K562 (cell line): Measurements from ENCODE around the gene TMEM132E. TPM values are rescaled to one million over a fixed set of nuclear protein-coding genes. Genes with fewer than 3 reads are reported as not detected.

ENCODE experiments used
- ATAC-seq: fragments of 200-7000 bp; cut with Tn5 transposase; 3 replicates; pipeline ENCODE4 v1.9.1; 2020; ENCODE audit warnings: moderate library complexity
- BruUV-seq: library from RNA; stranded (reverse); fragments of 400-500 nt; replicated peaks from 2 replicates; lab custom pipeline; 2021; lab: Mats Ljungman, UMichigan
- CTCF ChIA-PET: fragments of 300-600 bp; formaldehyde crosslinking; extraction: SDS; loops from one replicate; lab custom pipeline; 2021; ENCODE audit warnings: low intra/inter-chr PET ratio; lab: Yijun Ruan, JAX
- POLR2A ChIA-PET: fragments of 300-600, 350-650 bp; sonication (Branson Sonifier 250); formaldehyde crosslinking; extraction: SDS; loops from one replicate; lab custom pipeline; 2021; ENCODE audit warnings: antibody characterized with exemption, inconsistent platforms; lab: Yijun Ruan, JAX
- DNase-seq, 4 experiments: peaks; one replicate each; pipeline versions ENCODE4 v3.0.0 to v3.0.0-alpha.2; 2011 to 2018; ENCODE audit warnings: low spot score in 3 of 4, mixed read lengths in 3 of 4; ENCODE audit errors: extremely low read depth in 1 of 4
- FAIRE-seq: peaks from 2 replicates; lab custom pipeline; 2011; peaks lifted over from hg19 to GRCh38; lab: Jason Lieb, UNC
- H2AFZ ChIP-seq: 2 replicates; pipeline ENCODE4 v1.6.0; 2011; ENCODE audit warnings: low read depth, low read length, control low read depth, inconsistent platforms
- H3K27ac ChIP-seq: fragments of 200-600 bp; 3 replicates; pipeline ENCODE4 v1.8.0; 2011; ENCODE audit warnings: low read depth, mild to moderate bottlenecking, control low read depth, inconsistent platforms, low read length, moderate library complexity, mixed read lengths; ENCODE audit errors: extremely low read depth
- H3K27me3 ChIP-seq, 2 experiments: fragments of 300-600 bp in 1 of 2; 2 replicates in 1 of 2; 3 replicates in 1 of 2; pipeline versions ENCODE4 v1.6.0 to v1.8.0; 2011; ENCODE audit warnings: inconsistent platforms in 2 of 2, low read length in 2 of 2, mild to moderate bottlenecking in 1 of 2, mixed read lengths in 1 of 2, moderate library complexity in 1 of 2; ENCODE audit not compliant: control insufficient read depth in 2 of 2, insufficient read depth in 2 of 2
- H3K36me3 ChIP-seq: fragments of 300-600 bp; 3 replicates; pipeline ENCODE4 v1.8.0; 2011; ENCODE audit warnings: mild to moderate bottlenecking, low read length, inconsistent platforms; ENCODE audit not compliant: control insufficient read depth, insufficient read depth
- H3K4me1 ChIP-seq, 2 experiments: fragments of 200-600 bp in 1 of 2; replicated peaks in 1 of 2; 2 replicates in 1 of 2; 3 replicates in 1 of 2; pipeline versions ENCODE4 v1.5.1 to v1.8.0; 2011; ENCODE audit warnings: inconsistent platforms in 2 of 2, low read length in 2 of 2, mild to moderate bottlenecking in 1 of 2, mixed read lengths in 1 of 2, moderate library complexity in 1 of 2; ENCODE audit not compliant: control insufficient read depth in 2 of 2, insufficient read depth in 2 of 2
- H3K4me2 ChIP-seq: 2 replicates; pipeline ENCODE4 v1.6.1; 2011; ENCODE audit warnings: low read length, control low read depth, inconsistent platforms, mixed read lengths; ENCODE audit not compliant: insufficient read depth
- H3K4me3 ChIP-seq: fragments of 200-600 bp; sonication (generic), shearing (Covaris generic); 2 replicates; pipeline ENCODE4 v1.5.1; 2016; ENCODE audit warnings: control low read depth, inconsistent platforms
- H3K79me2 ChIP-seq: fragments of 200-600 bp; 3 replicates; pipeline ENCODE4 v1.8.0; 2011; ENCODE audit warnings: low read length, inconsistent platforms; ENCODE audit not compliant: control insufficient read depth, insufficient read depth
- H3K9ac ChIP-seq, 2 experiments: 2 replicates each; pipeline versions ENCODE4 v1.6.0 to v1.6.1; 2011; ENCODE audit warnings: low read depth in 2 of 2, low read length in 2 of 2, control low read depth in 1 of 2, inconsistent platforms in 1 of 2, mild to moderate bottlenecking in 1 of 2, mixed read lengths in 1 of 2; ENCODE audit not compliant: insufficient read depth in 1 of 2
- H3K9me1 ChIP-seq: one replicate; pipeline ENCODE4 v1.6.0; 2011; ENCODE audit warnings: inconsistent platforms, mild to moderate bottlenecking, low read length, moderate library complexity; ENCODE audit not compliant: control insufficient read depth, insufficient read depth
- H3K9me3 ChIP-seq: replicated peaks from 2 replicates; pipeline ENCODE4 v1.5.1; 2011; ENCODE audit warnings: low read depth, low read length, inconsistent platforms; ENCODE audit not compliant: control insufficient read depth, insufficient read depth
- H4K20me1 ChIP-seq: replicated peaks from 2 replicates; pipeline ENCODE4 v1.6.1; 2011; ENCODE audit warnings: low read length, inconsistent platforms, mixed read lengths; ENCODE audit not compliant: control insufficient read depth, insufficient read depth
- BCOR ChIP-seq: fragments of 450-650 bp; IDR thresholded peaks from 2 replicates; pipeline ENCODE4 v1.6.1; 2016
- EGR1 ChIP-seq: fragments of 450-650 bp; conservative IDR thresholded peaks from 2 replicates; pipeline ENCODE4 v1.6.1; 2017; ENCODE audit warnings: mild to moderate bottlenecking
- ETS1 ChIP-seq: conservative IDR thresholded peaks from 2 replicates; pipeline ENCODE4 v1.6.1; 2011; ENCODE audit warnings: low read depth, mild to moderate bottlenecking, low read length; ENCODE audit not compliant: control insufficient read depth
- FOXA3 ChIP-seq, 2 experiments: fragments of 450-650 bp in 1 of 2; sonication (generic) in 1 of 2; formaldehyde crosslinking; IDR thresholded peaks in 1 of 2; conservative IDR thresholded peaks in 1 of 2; 2 replicates each; pipeline versions ENCODE4 v1.4.0 to v1.8.0; 2020 to 2022; ENCODE audit warnings: mild to moderate bottlenecking in 2 of 2, missing genetic modification reagents in 1 of 2
- KDM1A ChIP-seq, 2 experiments: fragments of 450-650 bp; IDR thresholded peaks; 2 replicates each; pipeline ENCODE4 v1.6.1; 2016; ENCODE audit warnings: mild to moderate bottlenecking in 2 of 2
- MAFK ChIP-seq: IDR thresholded peaks from 2 replicates; pipeline ENCODE4 v1.6.1; 2011; ENCODE audit warnings: low read length, improper control_type of control experiment
- NCOA2 ChIP-seq, 2 experiments: fragments of 450-650 bp; IDR thresholded peaks; 2 replicates each; pipeline ENCODE4 v1.6.1; 2018; ENCODE audit warnings: mild to moderate bottlenecking in 2 of 2, moderate library complexity in 1 of 2; ENCODE audit not compliant: partially characterized antibody in 2 of 2
- NCOR1 ChIP-seq: fragments of 450-650 bp; IDR thresholded peaks from 2 replicates; pipeline ENCODE4 v1.6.1; 2016; ENCODE audit warnings: mild to moderate bottlenecking, moderate library complexity
- NFE2 ChIP-seq: IDR thresholded peaks from 2 replicates; pipeline ENCODE4 v1.6.1; 2014; ENCODE audit warnings: antibody characterized with exemption, low read depth
- RBM25 ChIP-seq: fragments of 200-400 bp; formaldehyde crosslinking; IDR thresholded peaks from 2 replicates; pipeline ENCODE4 v1.6.1; 2018; ENCODE audit warnings: low read length, low read depth, moderate library complexity; ENCODE audit not compliant: severe bottlenecking
- XRCC3 ChIP-seq: fragments of 450-650 bp; IDR thresholded peaks from 2 replicates; pipeline ENCODE4 v1.6.1; 2017; ENCODE audit warnings: mild to moderate bottlenecking, moderate library complexity
- ZBED1 ChIP-seq: IDR thresholded peaks from 2 replicates; pipeline ENCODE4 v1.6.1; 2014
- ZC3H8 ChIP-seq: fragments of 450-650 bp; IDR thresholded peaks from 2 replicates; pipeline ENCODE4 v1.6.1; 2017
- ZNF263 ChIP-seq: sonication (generic); formaldehyde crosslinking; IDR thresholded peaks from 2 replicates; pipeline ENCODE4 v1.8.0; 2022; ENCODE audit warnings: mild to moderate bottlenecking, missing genetic modification reagents, borderline replicate concordance
- ZNF431 ChIP-seq: sonication (generic); formaldehyde crosslinking; IDR thresholded peaks from 2 replicates; pipeline ENCODE4 v1.8.0; 2022; ENCODE audit warnings: mild to moderate bottlenecking, missing genetic modification reagents
- ZNF696 ChIP-seq: fragments of 250-450 bp; sonication (Bioruptor Pico); conservative IDR thresholded peaks from 2 replicates; pipeline ENCODE4 v1.4.0; 2020; ENCODE audit warnings: mild to moderate bottlenecking, moderate library complexity
- WGBS: fragments of 100-300 bp; shearing (Covaris generic); methylation state at CpG from one replicate; pipeline ENCODE4 v1.1.6; 2016; ENCODE audit warnings: low coverage, mixed read lengths; ENCODE audit not compliant: insufficient coverage; ENCODE audit errors: missing lambda C conversion rate; 5-methylcytosine and 5-hydroxymethylcytosine counted together
- in situ Hi-C: fragments of 300-500 bp; cut with MboI; formaldehyde crosslinking; loops from 4 replicates; pipeline ENCODE4 v1.15.0; 2018; ENCODE audit warnings: inconsistent platforms, mixed read lengths
- intact Hi-C: fragments of 100-400 bp; cut with micrococcal nuclease; formaldehyde crosslinking; loops from 2 replicates; pipeline ENCODE4 v1.14.2; 2022
- polyA plus RNA-seq, 8 experiments: library from polyadenylated mRNA; depleted of rRNA in 4 of 8; stranded (reverse) in 5 of 8; unstranded in 3 of 8; fragments of >200 nt; fragmentation: Nextera tagmentation in 2 of 8; fragmentation: Illumina TruSeq in 1 of 8; extraction: Ambion mirVana in 2 of 8; extraction: Trizol in 1 of 8; gene quantifications; 2 replicates each; pipeline versions ENCODE4 v1.2.1 to v1.2.3, GENCODE V29; 2011 to 2014; ENCODE audit warnings: inconsistent platforms in 1 of 8, missing spikeins in 1 of 8
- total RNA-seq, 7 experiments: library from RNA; depleted of rRNA in 6 of 7; stranded (reverse); fragments of >200 nt in 6 of 7; fragmentation: Illumina TruSeq in 2 of 7; extraction: Trizol in 2 of 7; gene quantifications; 2 replicates each; pipeline versions ENCODE4 v1.2.1 to v1.2.3, GENCODE V29; 2011 to 2021; ENCODE audit warnings: low replicate concordance in 1 of 7

TMEM132E gene
- total and polyA plus RNA-seq, 9 of the 15 experiments (the other 6 are each of a cell fraction or from before 2014, with no cell fraction given) = not detected

GRCh38 chr17:34633760-34634159 lies 54.4 kb downstream of the TMEM132E start:
- H3K4me1 ChIP-seq = peaks cover 0 to 13% of the 10 kb centered on the region in 2 experiments; a peak in 1 of 5 replicates
- no peak overlapping the region for H2AFZ ChIP-seq
- no peak for TF ChIP-seq ZC3H8
- peak; percentile 71 for TF ChIP-seq RBM25
- peak in 1 of 2 experiments; percentile 16; a peak in 1 of 4 replicates for TF ChIP-seq KDM1A (IDR thresholded peaks at IDR 0.05)
- TF ChIP-seq BCOR = peak; percentile 47; the same call in 1 of the 2 replicates
- ChIA-PET POLR2A (interaction anchor here (0.6 kb wide), 1 partner anchor 147 kb away, joined by 3 read pairs; no protein-coding TSS in a partner anchor), CTCF (no interaction called here)
- no TSS peak for BruUV-seq
- in situ Hi-C loops (no loop called here), intact Hi-C loops (loop anchor here (10.0 kb wide), 1 partner anchor 219 kb away; no protein-coding TSS in a partner anchor)
- DNase-seq (no peak), FAIRE-seq (no peak), ATAC-seq (no peak)
- 0% methylated on average over 3 of the region's 3 CpGs for WGBS
- H3K27me3 ChIP-seq = peaks cover 6 to 55% of the 10 kb centered on the region in 2 experiments; a peak in 4 of 5 replicates
- H3K27ac ChIP-seq = no peak overlapping the region
- no peaks in the 10 kb centered on the region for H3K79me2 ChIP-seq
- peaks cover 6% of the 10 kb centered on the region for H3K9me1 ChIP-seq
- H4K20me1 ChIP-seq = peaks cover 14% of the 10 kb centered on the region; the same call in 1 of the 2 replicates
- H3K36me3 ChIP-seq = no peaks in the 10 kb centered on the region
- no peak overlapping the region for H3K4me2 ChIP-seq
- no peaks in the 10 kb centered on the region for H3K9me3 ChIP-seq
- no peak overlapping the region for H3K9ac ChIP-seq
- H3K4me3 ChIP-seq = no peak overlapping the region

- WGBS = 0% methylated on average over 14 of the region's 15 CpGs
- Histone ChIP-seq H3K4me2 (no peak overlapping the region), H3K4me1 (peaks cover 0 to 13% of the 10 kb centered on the region in 2 experiments; a peak in 1 of 5 replicates), H3K4me3 (no peak overlapping the region), H3K27ac (no peak overlapping the region), H3K27me3 (peaks cover 6 to 56% of the 10 kb centered on the region in 2 experiments; a peak in 4 of 5 replicates), H3K79me2 (no peaks in the 10 kb centered on the region), H4K20me1 (peaks cover 14% of the 10 kb centered on the region; the same call in 1 of the 2 replicates), H3K36me3 (no peaks in the 10 kb centered on the region), H3K9me1 (peaks cover 2% of the 10 kb centered on the region), H3K9me3 (no peaks in the 10 kb centered on the region), H2AFZ (no peak overlapping the region), H3K9ac (no peak overlapping the region)
- DNase-seq (no peak), FAIRE-seq (no peak), ATAC-seq (no peak)
- in situ Hi-C loops (no loop called here), intact Hi-C loops (loop anchor here (10.0 kb wide), 1 partner anchor 220 kb away; no protein-coding TSS in a partner anchor)
- ChIA-PET CTCF (no interaction called here), POLR2A (no interaction called here)
- no TSS peak for BruUV-seq
- TF ChIP-seq ZNF696 (CRISPR knock-in tag) (no peak), NCOR1 (no peak), ZNF263 (CRISPR knock-in tag) (no peak), FOXA3 (CRISPR knock-in tag; conservative IDR thresholded peaks at IDR 0.05 in 1 of 2, IDR thresholded peaks at IDR 0.05 in 1 of 2) (no peak), ZNF431 (CRISPR knock-in tag) (no peak), ETS1 (no peak), XRCC3 (no peak), NFE2 (no peak), ZBED1 (no peak), NCOA2 (IDR thresholded peaks at IDR 0.05; ENCODE audit: partially characterized antibody in 2 of 2) (no peak), EGR1 (no peak), MAFK (no peak)
Observed at GRCh38 chr17:34634551-34635160, 55.3 kb downstream of the TMEM132E start.
